ENCODE results near the gene NEU3.

GRCh38 chr11:74954199-74954598 lies 34.5 kb upstream of the NEU3 start:
- no peak for TF ChIP-seq POLR2A (IDR thresholded peaks at IDR 0.05; ENCODE audit: low read depth, low read length)
- TF ChIP-seq SPI1 (IDR thresholded peaks at IDR 0.05; ENCODE audit: low read depth, low read length), result no peak
- no peak for TF ChIP-seq POLR2AphosphoS5 (IDR thresholded peaks at IDR 0.05; ENCODE audit: low read depth, low read length)
- TF ChIP-seq TAF1 (IDR thresholded peaks at IDR 0.05; ENCODE audit: low read depth, low read length), result no peak
- TF ChIP-seq PAX5 (IDR thresholded peaks at IDR 0.05; ENCODE audit: insufficient read depth, low read length, severe bottlenecking), result no peak

Data from GM12891 (cell line).